Measurements from ENCODE around the gene HAUS5.

GRCh38 chr19:35637165-35637564 lies 24.6 kb downstream of the HAUS5 start:
- TF ChIP-seq CTCF (conservative IDR thresholded peaks at IDR 0.05; ENCODE audit: low read length) (no peak), EZH2phosphoT487 (IDR thresholded peaks at IDR 0.05; ENCODE audit: borderline replicate concordance) (no peak)

All from Loucy (cell line).